ENCODE data around the gene PLGRKT.
"Not testable (repeated sequence)": the region's sequence is repeated elsewhere in the genome, so short reads cannot be mapped to it uniquely, and the experiment has no call there.

Gene PLGRKT

DNA sequence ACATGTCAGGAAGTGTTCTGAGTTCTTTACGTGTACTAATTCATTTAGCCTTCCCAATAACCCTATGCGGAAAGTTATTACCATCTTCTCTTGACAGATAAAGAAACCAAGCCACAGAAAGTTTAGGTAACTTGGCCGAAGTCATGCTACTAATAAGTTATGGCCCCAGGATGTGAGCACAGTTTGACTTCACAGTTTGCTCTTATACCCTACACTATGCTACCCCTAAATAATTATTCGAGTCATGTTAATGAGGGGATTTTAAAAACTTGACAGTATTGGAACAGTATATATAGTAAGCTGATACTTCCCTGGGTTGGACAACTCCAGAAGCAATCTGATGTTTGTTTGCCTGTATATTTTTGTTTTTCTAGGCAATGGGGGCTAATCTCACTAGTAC, 43.2 kb upstream of the PLGRKT start:
- no peak overlapping the region for H3K4me3 ChIP-seq (ENCODE audit: insufficient read depth, low read length, poor library complexity, severe bottlenecking)
- TF ChIP-seq, protein P1, sequence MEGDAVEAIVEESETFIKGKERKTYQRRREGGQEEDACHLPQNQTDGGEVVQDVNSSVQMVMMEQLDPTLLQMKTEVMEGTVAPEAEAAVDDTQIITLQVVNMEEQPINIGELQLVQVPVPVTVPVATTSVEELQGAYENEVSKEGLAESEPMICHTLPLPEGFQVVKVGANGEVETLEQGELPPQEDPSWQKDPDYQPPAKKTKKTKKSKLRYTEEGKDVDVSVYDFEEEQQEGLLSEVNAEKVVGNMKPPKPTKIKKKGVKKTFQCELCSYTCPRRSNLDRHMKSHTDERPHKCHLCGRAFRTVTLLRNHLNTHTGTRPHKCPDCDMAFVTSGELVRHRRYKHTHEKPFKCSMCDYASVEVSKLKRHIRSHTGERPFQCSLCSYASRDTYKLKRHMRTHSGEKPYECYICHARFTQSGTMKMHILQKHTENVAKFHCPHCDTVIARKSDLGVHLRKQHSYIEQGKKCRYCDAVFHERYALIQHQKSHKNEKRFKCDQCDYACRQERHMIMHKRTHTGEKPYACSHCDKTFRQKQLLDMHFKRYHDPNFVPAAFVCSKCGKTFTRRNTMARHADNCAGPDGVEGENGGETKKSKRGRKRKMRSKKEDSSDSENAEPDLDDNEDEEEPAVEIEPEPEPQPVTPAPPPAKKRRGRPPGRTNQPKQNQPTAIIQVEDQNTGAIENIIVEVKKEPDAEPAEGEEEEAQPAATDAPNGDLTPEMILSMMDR (IDR thresholded peaks at IDR 0.05; ENCODE audit: insufficient read depth, low read length, poor library complexity, severe bottlenecking), result no peak
- no peak for TF ChIP-seq EZH2phosphoT487 (conservative IDR thresholded peaks at IDR 0.05; ENCODE audit: low read length)
- H3K79me2 ChIP-seq (ENCODE audit: insufficient read depth, low read length), result no peaks in the 10 kb centered on the region
- H3K4me2 ChIP-seq (ENCODE audit: low read depth, low read length, poor library complexity, severe bottlenecking), result no peak overlapping the region
- no peaks in the 10 kb centered on the region for H4K20me1 ChIP-seq (ENCODE audit: low read depth, low read length)
- no peaks in the 10 kb centered on the region for H3F3A ChIP-seq (ENCODE audit: insufficient read depth)
- no peak overlapping the region for H3K9ac ChIP-seq (ENCODE audit: low read length)
- no peaks in the 10 kb centered on the region for H3K9me2 ChIP-seq (replicated peaks; ENCODE audit: insufficient read depth, low read length)
- no peaks in the 10 kb centered on the region for H3K27me3 ChIP-seq (ENCODE audit: low read length)
- no peaks in the 10 kb centered on the region for H3K36me3 ChIP-seq (ENCODE audit: low read length)
- H3K9me3 ChIP-seq (ENCODE audit: insufficient read depth, low read length), result no peaks in the 10 kb centered on the region
- no peak overlapping the region for H3K27ac ChIP-seq (ENCODE audit: low read depth, low read length)
- H2AFZ ChIP-seq (ENCODE audit: low read depth, low read length, severe bottlenecking), result no peak overlapping the region

DNA sequence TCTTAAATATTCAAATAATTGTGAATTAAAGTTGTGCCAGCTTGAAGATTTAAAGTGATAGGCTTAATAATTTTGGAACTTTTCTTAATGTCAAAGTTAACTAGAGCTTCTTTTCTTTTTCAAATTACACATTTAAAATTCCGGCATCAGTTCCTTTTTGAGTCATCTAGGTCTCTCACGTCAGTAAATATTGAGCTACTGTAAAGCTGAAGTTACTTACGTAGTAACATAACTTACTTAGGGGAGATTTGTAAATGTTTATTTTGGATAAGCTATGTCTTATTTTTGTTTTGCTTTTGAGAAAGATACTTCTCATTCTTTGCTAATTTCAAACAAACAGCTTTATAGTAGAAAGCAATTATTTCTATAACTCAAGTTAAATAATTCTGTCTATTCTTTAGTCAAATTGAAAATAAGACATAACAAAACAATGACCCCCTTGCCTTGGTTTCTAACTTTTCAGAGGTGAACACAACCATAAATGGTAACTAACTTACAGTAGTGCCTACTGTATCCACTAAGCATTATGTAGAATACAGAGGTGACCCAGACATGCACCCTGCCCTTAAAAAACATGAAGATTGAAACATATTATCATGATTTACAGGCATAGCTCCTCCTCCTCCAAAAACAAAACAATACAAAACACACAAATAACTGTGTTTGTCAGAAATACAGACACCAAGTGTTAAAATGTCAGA, 42.4 kb upstream of the PLGRKT start:
- H3K4me3 ChIP-seq (ENCODE audit: insufficient read depth, low read length, poor library complexity, severe bottlenecking), result no peak overlapping the region
- no peaks in the 10 kb centered on the region for H3K9me3 ChIP-seq (ENCODE audit: insufficient read depth, low read length)

DNA sequence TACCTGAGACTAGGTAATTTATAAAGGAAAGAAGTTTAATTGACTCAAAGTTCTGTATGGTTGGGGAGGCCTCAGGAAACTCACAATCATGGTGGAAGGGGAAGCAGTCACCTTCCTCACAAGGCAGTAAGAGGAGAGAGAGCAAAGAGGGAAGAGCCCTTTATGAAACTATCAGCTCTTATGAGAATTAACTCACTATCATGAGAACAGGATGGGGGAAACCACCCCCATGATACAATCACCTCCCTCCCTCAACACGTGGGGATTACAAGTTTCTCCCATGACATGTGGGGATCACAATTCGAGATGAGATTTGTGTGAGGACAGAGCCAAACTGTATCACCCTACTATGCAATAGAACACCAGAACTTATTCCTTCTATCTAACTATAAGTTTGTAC, 40.5 kb upstream of the PLGRKT start:
- Histone ChIP-seq H3K9me2 (replicated peaks; ENCODE audit: insufficient read depth, low read length) (no peaks in the 10 kb centered on the region), H3K9me3 (ENCODE audit: insufficient read depth, low read length) (no peaks in the 10 kb centered on the region), H3K79me2 (ENCODE audit: insufficient read depth, low read length) (no peaks in the 10 kb centered on the region), H3K36me3 (ENCODE audit: low read length) (no peaks in the 10 kb centered on the region), H3K9ac (ENCODE audit: low read length) (no peak overlapping the region), H3K4me3 (ENCODE audit: insufficient read depth, low read length, poor library complexity, severe bottlenecking) (no peak overlapping the region), H4K20me1 (ENCODE audit: low read depth, low read length) (no peaks in the 10 kb centered on the region), H3K27me3 (ENCODE audit: low read length) (no peaks in the 10 kb centered on the region), H3F3A (ENCODE audit: insufficient read depth) (no peaks in the 10 kb centered on the region), H3K4me2 (ENCODE audit: low read depth, low read length, poor library complexity, severe bottlenecking) (no peak overlapping the region), H3K27ac (ENCODE audit: low read depth, low read length) (no peak overlapping the region), H2AFZ (ENCODE audit: low read depth, low read length, severe bottlenecking) (no peak overlapping the region)
- no peak for TF ChIP-seq EZH2phosphoT487 (conservative IDR thresholded peaks at IDR 0.05; ENCODE audit: low read length)
- TF ChIP-seq, protein P1 (IDR thresholded peaks at IDR 0.05; ENCODE audit: insufficient read depth, low read length, poor library complexity, severe bottlenecking), result no peak

More for the DNA sequence above, 42.4 kb upstream of the PLGRKT start:
- Histone ChIP-seq H4K20me1 (ENCODE audit: low read depth, low read length) (no peaks in the 10 kb centered on the region), H2AFZ (ENCODE audit: low read depth, low read length, severe bottlenecking) (no peak overlapping the region), H3F3A (ENCODE audit: insufficient read depth) (no peaks in the 10 kb centered on the region), H3K27ac (ENCODE audit: low read depth, low read length) (no peak overlapping the region), H3K27me3 (ENCODE audit: low read length) (no peaks in the 10 kb centered on the region), H3K79me2 (ENCODE audit: insufficient read depth, low read length) (no peaks in the 10 kb centered on the region), H3K36me3 (ENCODE audit: low read length) (no peaks in the 10 kb centered on the region), H3K4me2 (ENCODE audit: low read depth, low read length, poor library complexity, severe bottlenecking) (no peak overlapping the region), H3K9me2 (replicated peaks; ENCODE audit: insufficient read depth, low read length) (no peaks in the 10 kb centered on the region), H3K9ac (ENCODE audit: low read length) (no peak overlapping the region)
- TF ChIP-seq EZH2phosphoT487 (conservative IDR thresholded peaks at IDR 0.05; ENCODE audit: low read length), result no peak

DNA sequence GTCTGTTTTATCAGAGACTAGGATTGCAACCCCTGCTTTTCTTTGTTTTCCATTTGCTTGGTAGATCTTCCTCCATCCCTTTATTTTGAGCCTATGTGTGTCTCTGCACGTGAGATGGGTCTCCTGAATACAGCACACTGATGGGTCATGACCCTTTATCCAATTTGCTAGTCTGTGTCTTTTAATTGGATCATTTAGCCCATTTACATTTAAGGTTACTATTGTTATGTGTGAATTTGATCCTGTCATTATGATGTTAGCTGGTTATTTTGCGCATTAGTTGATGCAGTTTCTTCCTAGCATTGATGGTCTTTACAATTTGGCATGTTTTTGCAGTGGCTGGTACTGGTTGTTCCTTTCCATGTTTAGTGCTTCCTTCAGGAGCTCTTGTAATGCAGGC, 37.9 kb upstream of the PLGRKT start:
- H3K36me3 ChIP-seq (ENCODE audit: low read length); H3K9me2 ChIP-seq (replicated peaks; ENCODE audit: insufficient read depth, low read length); H3K4me2 ChIP-seq (ENCODE audit: low read depth, low read length, poor library complexity, severe bottlenecking); H3K27me3 ChIP-seq (ENCODE audit: low read length); H3K9ac ChIP-seq (ENCODE audit: low read length); H3F3A ChIP-seq (ENCODE audit: insufficient read depth); H2AFZ ChIP-seq (ENCODE audit: low read depth, low read length, severe bottlenecking); H4K20me1 ChIP-seq (ENCODE audit: low read depth, low read length); H3K9me3 ChIP-seq (ENCODE audit: insufficient read depth, low read length); H3K4me3 ChIP-seq (ENCODE audit: insufficient read depth, low read length, poor library complexity, severe bottlenecking); H3K27ac ChIP-seq (ENCODE audit: low read depth, low read length); H3K79me2 ChIP-seq (ENCODE audit: insufficient read depth, low read length): not testable (repeated sequence)
